ENCODE measurements around the gene OR8B4.
"Not testable (repeated sequence)": the region's sequence is repeated elsewhere in the genome, so short reads cannot be mapped to it uniquely, and the experiment has no call there.

Gene OR8B4

DNA sequence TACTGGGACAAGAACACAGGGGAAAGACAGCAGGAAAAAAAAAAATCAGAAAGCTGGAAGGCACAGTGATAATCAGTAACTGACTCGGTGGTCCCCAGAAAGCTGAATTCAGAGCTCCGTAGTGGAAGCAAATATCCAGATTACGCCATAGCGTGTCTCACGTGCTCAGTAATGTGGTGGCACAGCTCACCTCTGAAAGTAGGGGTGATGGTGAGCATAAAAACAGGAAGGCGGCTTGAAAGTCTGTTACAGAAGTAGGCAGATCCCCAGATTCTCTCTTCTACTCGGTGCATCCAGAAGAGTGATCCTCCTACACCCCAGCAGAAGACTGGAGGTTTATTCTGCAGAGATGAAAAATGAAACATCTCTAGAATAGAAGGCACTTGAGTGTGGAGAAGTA is 14.8 kb downstream of the OR8B4 start:
- no peak for DNase-seq (ENCODE audit: low read depth in 2 of 2)

DNA sequence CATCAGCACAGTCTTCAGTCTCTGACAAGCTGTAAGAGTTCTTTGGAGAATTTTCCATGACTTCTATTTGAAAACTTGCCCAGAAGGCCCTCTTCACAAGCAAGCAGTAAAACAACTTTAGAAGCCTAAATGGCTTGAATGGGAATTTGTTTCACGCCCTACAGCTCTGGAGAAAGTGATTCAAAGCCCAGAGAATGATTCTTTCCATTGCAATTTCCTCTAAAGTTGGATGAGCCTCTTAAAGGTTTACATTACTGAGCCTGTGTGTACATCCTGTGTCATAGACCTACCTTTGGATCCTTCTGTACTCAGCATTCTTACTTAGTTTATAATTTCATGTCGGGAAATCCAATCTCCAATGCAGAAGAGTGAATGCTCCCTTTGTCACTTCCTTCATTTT is 19.1 kb downstream of the OR8B4 start:
- DNase-seq (ENCODE audit: low read depth in 2 of 2): no peak

DNA sequence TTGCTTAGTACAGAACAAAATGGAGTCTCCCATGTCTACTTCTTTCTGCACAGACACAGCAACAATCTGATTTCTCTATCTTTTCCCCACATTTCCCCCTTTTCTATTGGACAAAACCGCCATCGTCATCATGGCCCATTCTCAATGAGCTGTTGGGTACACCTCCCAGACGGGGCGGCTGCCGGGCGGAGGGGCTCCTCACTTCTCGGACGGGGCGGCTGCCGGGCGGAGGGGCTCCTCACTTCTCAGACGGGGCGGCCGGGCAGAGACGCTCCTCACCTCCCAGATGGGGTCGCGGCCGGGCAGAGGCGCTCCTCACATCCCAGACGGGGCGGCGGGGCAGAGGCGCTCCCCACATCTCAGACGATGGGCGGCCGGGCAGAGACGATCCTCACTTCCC is 21.5 kb downstream of the OR8B4 start:
- not testable (repeated sequence) for DNase-seq (ENCODE audit: low read depth in 2 of 2)

DNA sequence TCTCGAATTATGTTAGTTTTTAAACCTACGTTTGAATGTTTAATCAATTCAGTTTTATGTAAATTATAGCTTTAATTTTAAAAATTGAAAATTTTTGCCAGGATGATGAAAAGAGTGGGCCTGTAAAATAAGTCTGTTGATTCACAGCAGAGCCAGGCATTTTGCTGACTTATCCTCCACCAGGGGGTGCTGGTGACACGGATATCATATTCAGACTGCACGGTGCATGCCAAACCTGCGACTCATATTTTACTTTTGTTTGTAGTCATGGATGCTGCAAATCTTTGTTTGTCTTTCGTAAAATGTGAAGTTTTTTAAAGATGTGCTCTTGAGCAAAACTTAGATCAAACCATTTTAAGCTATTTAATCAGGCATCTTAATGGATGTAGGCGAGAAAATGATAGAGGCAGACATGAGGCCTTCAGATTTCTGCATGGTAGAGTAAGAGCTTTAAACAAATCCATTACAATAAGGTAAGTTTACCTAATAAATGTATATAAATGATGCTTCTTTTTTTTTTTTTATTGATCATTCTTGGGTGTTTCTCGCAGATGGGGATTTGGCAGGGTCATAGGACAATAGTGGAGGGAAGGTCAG is 22.2 kb downstream of the OR8B4 start:
- peak; percentile 25 to 35 for DNase-seq (ENCODE audit: low read depth in 2 of 2)

DNA sequence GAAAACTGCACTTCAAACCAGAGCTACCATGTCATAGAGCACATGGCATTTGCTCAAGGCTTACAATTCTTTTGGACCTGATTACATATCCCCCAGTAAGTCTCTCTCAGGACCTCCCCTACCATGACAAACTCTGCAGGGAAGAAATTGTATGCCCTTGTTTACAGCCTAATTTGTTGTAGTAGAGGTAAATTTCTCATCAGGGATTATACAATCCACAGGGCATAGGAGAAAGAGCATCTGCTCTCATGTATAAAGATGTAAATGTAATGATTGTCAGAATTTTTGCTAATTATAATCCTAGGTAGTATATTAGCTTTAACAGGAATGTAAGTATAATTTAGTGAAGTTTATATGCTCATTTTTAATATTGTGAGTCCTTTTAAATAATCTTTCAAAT is 25.7 kb downstream of the OR8B4 start, which contains the start of gene OR8B3:
TSS of gene OR8B3 (minus strand) at position 101 of the 400 bp plus-strand sequence. CDS start 1,673 bp downstream, outside the sequence.
- no peak for DNase-seq (ENCODE audit: low read depth in 2 of 2)

DNA sequence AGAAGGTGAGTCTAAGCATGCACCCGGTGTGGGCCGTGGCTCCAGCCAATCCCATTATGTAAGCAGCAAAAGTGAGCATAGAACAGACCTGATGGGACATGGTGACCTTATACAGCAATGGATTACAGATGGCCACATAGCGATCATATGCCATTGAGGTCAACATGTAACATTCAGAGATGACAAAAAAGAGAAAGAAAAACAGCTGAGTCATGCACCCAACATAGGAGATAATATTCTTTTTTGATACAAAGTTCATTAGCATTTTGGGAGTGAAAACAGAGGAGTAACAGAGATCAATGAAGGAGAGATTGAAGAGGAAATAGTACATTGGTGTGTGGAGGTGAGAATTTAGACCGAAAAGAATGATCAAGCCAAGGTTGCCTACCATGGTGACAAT is 27.8 kb downstream of the OR8B4 start:
- not testable (repeated sequence) for DNase-seq (ENCODE audit: low read depth in 2 of 2)

DNA sequence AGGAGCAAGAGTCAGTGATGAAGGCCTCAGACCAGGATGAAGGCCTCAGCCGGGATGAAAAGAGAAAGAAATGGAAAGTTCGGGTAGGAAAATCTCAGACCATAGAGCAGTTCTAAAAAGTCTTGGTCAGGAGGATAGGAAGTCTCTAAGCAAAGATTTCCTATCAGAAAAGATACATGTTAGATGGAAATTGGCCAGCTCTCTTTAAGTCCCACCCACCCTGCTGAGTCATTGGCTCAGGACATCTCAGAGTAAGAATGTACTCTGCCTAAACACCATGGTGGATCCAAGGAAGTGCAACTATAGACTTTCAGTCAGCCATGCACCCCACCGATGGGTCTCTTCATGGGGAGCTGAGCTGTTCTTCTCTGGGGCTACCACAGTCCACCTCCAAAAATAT is 30.3 kb downstream of the OR8B4 start:
- DNase-seq (ENCODE audit: low read depth in 2 of 2): no peak

DNA sequence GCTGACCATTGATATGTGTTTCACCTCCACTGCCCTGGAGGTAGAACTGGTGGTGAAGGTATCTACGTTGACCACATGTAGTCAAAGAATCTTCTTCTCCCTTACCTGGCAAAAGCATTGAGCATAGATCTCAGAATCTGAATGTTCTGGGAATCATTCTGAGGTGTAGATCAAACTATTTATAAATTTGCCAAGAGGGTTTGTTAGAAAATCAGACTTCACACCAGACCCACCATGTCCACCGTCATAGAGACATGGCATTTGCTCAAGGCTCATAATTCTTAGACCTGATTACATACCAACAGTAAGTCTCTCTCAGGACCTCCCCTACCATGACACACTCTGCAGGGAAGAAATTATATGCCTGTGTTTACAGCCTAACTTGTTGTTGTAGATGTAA is 40.3 kb downstream of the OR8B4 start, which contains the start of gene OR8B2:
TSS of gene OR8B2 (minus strand) at position 101 of the 400 bp plus-strand sequence. CDS start 1,156 bp downstream, outside the sequence.
- DNase-seq (ENCODE audit: low read depth in 2 of 2): no peak

DNA sequence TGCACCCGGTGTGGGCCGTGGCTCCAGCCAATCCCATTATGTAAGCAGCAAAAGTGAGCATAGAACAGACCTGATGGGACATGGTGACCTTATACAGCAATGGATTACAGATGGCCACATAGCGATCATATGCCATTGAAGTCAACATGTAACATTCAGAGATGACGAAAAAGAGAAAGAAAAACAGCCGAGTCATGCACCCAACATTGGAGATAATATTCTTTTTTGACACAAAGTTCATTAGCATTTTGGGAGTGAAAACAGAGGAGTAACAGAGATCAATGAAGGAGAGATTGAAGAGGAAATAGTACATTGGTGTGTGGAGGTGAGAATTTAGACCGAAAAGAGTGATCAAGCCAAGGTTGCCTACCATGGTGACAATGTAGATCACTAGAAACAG is 41.8 kb downstream of the OR8B4 start:
- not testable (repeated sequence) for DNase-seq (ENCODE audit: low read depth in 2 of 2)

DNA sequence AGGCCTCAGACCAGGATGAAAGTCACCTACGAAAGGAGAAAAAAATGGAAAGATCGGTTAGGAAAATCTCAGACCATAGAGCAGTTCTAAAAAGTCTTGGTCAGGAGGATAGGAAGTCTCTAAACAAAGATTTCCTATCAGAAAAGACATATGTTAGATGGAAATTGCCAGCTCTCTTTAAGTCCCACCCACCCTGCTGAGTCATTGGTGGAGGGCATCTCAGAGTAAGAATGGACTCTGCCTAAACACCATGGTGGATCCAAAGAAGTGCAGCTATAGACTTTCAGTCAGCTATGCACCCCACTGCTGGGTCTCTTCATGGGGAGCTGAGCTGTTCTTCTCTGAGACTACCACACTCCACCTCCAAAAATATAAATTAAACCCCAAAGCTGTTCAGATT is 44.1 kb downstream of the OR8B4 start:
- no peak for DNase-seq (ENCODE audit: low read depth in 2 of 2)

DNA sequence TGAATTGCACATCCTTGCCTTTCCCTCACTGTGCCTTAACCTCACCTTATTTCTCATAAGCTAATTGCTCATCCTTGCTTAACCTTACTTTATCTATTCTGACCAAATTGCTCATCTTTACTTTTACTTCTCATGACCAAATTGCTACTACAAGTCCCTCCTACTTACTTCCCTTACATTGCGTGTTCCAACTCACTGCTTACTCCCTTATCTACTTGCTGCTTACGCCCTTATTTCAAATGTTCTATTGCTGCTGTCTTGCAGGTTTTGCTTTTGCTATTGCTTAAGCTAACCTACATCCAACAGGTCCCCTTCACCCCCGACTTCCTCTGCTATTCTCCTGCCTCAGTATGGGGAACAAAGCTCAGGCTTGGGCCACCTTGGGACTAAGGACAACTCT is 48.4 kb downstream of the OR8B4 start:
- no peak for DNase-seq (ENCODE audit: low read depth in 2 of 2)

Measured in stimulated activated CD8-positive, alpha-beta memory T cell treated with anti-CD3 and anti-CD28 coated beads, Interleukin-2, amount 100 ng/mL, for 48 hours (primary cell).